Tibial artery (tissue), 4 donors: Measurements from ENCODE around the gene NCLN.

Experiments
- DNase-seq, 2 donors: peaks; one replicate each; pipeline ENCODE4 v3.0.0-alpha.2; 2019
- H3K27ac ChIP-seq, 2 donors: fragments of 200-600 bp; sonication (generic) in 1 of 2; 1 replicate in 1 of 2; 2 replicates in 1 of 2; pipeline ENCODE4 v1.5.1; 2018 to 2019; ENCODE audit warnings: mild to moderate bottlenecking in 1 of 2
- H3K27me3 ChIP-seq, 2 donors: fragments of 200-600 bp; sonication (generic) in 1 of 2; one replicate each; pipeline versions ENCODE4 v1.5.1 to v1.6.0; 2016 to 2019
- H3K36me3 ChIP-seq, 3 donors: fragments of 200-600 bp; sonication (generic) in 2 of 3; one replicate each; pipeline ENCODE4 v1.5.1; 2016 to 2019; ENCODE audit warnings: mild to moderate bottlenecking in 2 of 3
- H3K4me1 ChIP-seq, 4 donors: fragments of 200-600 bp; sonication (generic) in 2 of 4; 1 replicate in 3 of 4; 2 replicates in 1 of 4; pipeline ENCODE4 v1.5.1; 2016 to 2019
- H3K4me3 ChIP-seq, 2 donors: fragments of 200-600 bp; sonication (generic) in 1 of 2; 1 replicate in 1 of 2; 2 replicates in 1 of 2; pipeline ENCODE4 v1.5.1; 2018 to 2019; ENCODE audit warnings: mild to moderate bottlenecking in 2 of 2
- H3K9me3 ChIP-seq, 3 donors: fragments of 200-600 bp; sonication (generic) in 1 of 3; one replicate each; pipeline ENCODE4 v1.5.1; 2016 to 2019
- CTCF ChIP-seq, 2 experiments: fragments of 200-600 bp in 1 of 2; fragments of 450-650 bp in 1 of 2; IDR thresholded peaks; one replicate each; pipeline ENCODE4 v1.5.1; 2017 to 2019; ENCODE audit warnings: antibody characterized with exemption in 2 of 2, mild to moderate bottlenecking in 1 of 2, moderate library complexity in 1 of 2
- intact Hi-C: fragments of 100-400 bp; cut with DNase I; formaldehyde crosslinking; loops from one replicate; pipeline ENCODE4 v1.15.0; 2023; ENCODE audit warnings: low total_unique reads

Gene NCLN

GRCh38 chr19:3148503-3148902, 37.2 kb upstream of the NCLN start:
- Histone ChIP-seq H3K4me3 (no peak overlapping the region), H3K4me1 (no peaks in the 10 kb centered on the region), H3K36me3 (peaks cover 0 to 4% (median 0%) of the 10 kb centered on the region in 3 donors), H3K27ac (no peak overlapping the region), H3K9me3 (no peaks in the 10 kb centered on the region), H3K27me3 (peaks cover 0 to 54% of the 10 kb centered on the region in 2 donors)
- DNase-seq, result no peak
- no peak for TF ChIP-seq CTCF (IDR thresholded peaks at IDR 0.05)
- intact Hi-C loops, result no loop called here

GRCh38 chr19:3149089-3149488, 36.6 kb upstream of the NCLN start:
- no peak overlapping the region for H3K27ac ChIP-seq
- DNase-seq, result no peak
- no peak overlapping the region for H3K4me3 ChIP-seq
- no peaks in the 10 kb centered on the region for H3K9me3 ChIP-seq
- intact Hi-C loops, result no loop called here
- no peaks in the 10 kb centered on the region for H3K4me1 ChIP-seq
- no peak for TF ChIP-seq CTCF (IDR thresholded peaks at IDR 0.05)
- peaks cover 0 to 4% (median 0%) of the 10 kb centered on the region in 3 donors for H3K36me3 ChIP-seq
- peaks cover 0 to 54% of the 10 kb centered on the region in 2 donors for H3K27me3 ChIP-seq

GRCh38 chr19:3149526-3150505, 35.9 kb upstream of the NCLN start:
- intact Hi-C loops, result no loop called here
- H3K4me3 ChIP-seq, result no peak overlapping the region
- DNase-seq, result no peak
- no peak for TF ChIP-seq CTCF (IDR thresholded peaks at IDR 0.05)
- peaks cover 0 to 54% of the 10 kb centered on the region in 2 donors for H3K27me3 ChIP-seq
- H3K4me1 ChIP-seq, result peaks cover 0 to 2% (median under 1%) of the 10 kb centered on the region in 4 donors
- no peak overlapping the region for H3K27ac ChIP-seq
- H3K36me3 ChIP-seq, result peaks cover 0 to 4% (median 0%) of the 10 kb centered on the region in 3 donors
- H3K9me3 ChIP-seq, result no peaks in the 10 kb centered on the region

- peaks cover 0 to 4% (median 0%) of the 10 kb centered on the region in 3 donors for H3K36me3 ChIP-seq
- H3K27ac ChIP-seq, result no peak overlapping the region
- H3K9me3 ChIP-seq, result no peaks in the 10 kb centered on the region
- peaks cover 0 to 8% (median 3%) of the 10 kb centered on the region in 4 donors for H3K4me1 ChIP-seq
- DNase-seq, result no peak
- TF ChIP-seq CTCF (IDR thresholded peaks at IDR 0.05), result no peak
- peaks cover 0 to 50% of the 10 kb centered on the region in 2 donors for H3K27me3 ChIP-seq
- intact Hi-C loops, result no loop called here
- H3K4me3 ChIP-seq, result no peak overlapping the region
These were observed 34.9 kb upstream of the NCLN start for GRCh38 chr19:3150739-3151329.

GRCh38 chr19:3151563-3152418, 33.9 kb upstream of the NCLN start:
- DNase-seq, result no peak
- Histone ChIP-seq H3K9me3 (no peaks in the 10 kb centered on the region), H3K36me3 (peaks cover 0 to 4% (median 0%) of the 10 kb centered on the region in 3 donors), H3K27ac (no peak overlapping the region), H3K4me3 (no peak overlapping the region), H3K4me1 (peaks cover 0 to 8% (median 3%) of the 10 kb centered on the region in 4 donors), H3K27me3 (peaks cover 0 to 41% of the 10 kb centered on the region in 2 donors)
- no peak for TF ChIP-seq CTCF (IDR thresholded peaks at IDR 0.05)
- intact Hi-C loops, result no loop called here
